Measurements from ENCODE around the gene MATK.

Gene MATK

DNA sequence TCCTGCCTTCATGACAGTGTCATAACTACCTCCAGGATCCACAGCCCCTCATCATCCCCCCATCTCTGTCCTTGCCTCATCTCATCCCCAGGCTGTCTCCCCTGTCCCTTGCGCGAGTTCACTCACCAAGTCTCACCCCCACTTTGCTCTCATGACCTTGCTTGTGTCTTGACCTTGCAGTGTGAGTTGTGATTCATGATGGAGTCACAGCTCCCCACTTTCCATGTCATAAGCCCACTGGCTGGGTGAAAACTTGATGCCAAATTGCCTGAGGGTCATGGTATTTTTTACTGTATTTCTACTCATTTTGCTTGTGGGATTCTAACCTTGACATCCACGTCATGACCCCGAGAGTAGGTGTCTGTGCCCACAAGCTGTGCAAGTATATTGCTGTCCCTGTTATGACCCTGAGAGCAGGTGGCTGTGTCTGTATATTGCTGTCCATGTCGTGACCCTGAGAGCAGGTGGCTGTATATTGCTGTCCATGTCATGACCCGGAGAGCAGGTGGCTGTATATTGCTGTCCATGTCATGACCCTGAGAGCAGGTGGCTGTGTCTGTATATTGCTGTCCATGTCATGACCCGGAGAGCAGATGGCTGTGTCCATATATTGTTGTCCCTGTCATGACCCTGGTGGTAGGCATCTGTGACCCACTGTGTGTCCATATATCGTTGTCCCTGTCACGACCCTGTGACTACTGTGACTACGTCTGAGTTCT is 48.5 kb downstream of the MATK start:
- POLR2A ChIA-PET = no interaction called here
- H3K4me1 ChIP-seq (ENCODE audit: control insufficient read depth, insufficient read depth, low read length) = no peaks in the 10 kb centered on the region
- no peaks in the 10 kb centered on the region for H3K9me3 ChIP-seq (ENCODE audit: control insufficient read depth, insufficient read depth, low read depth, low read length)
- no peak overlapping the region for H3K4me3 ChIP-seq (ENCODE audit: low read depth, low read length)
- peak; percentile 100 for TF ChIP-seq ZNF157 (tag by site-specific recombination; IDR thresholded peaks at IDR 0.05)
- TF ChIP-seq, protein P1, sequence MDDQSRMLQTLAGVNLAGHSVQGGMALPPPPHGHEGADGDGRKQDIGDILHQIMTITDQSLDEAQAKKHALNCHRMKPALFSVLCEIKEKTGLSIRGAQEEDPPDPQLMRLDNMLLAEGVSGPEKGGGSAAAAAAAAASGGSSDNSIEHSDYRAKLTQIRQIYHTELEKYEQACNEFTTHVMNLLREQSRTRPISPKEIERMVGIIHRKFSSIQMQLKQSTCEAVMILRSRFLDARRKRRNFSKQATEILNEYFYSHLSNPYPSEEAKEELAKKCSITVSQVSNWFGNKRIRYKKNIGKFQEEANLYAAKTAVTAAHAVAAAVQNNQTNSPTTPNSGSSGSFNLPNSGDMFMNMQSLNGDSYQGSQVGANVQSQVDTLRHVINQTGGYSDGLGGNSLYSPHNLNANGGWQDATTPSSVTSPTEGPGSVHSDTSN (CRISPR knock-in tag; IDR thresholded peaks at IDR 0.05) = no peak
- H3K36me3 ChIP-seq (ENCODE audit: control insufficient read depth in 2 of 2, insufficient read depth in 1 of 2, low read length in 2 of 2) = no peaks in the 10 kb centered on the region
- H3K27ac ChIP-seq (ENCODE audit: extremely low read depth, low read depth, low read length) = no peak overlapping the region
- CTCF ChIA-PET = no interaction called here

DNA sequence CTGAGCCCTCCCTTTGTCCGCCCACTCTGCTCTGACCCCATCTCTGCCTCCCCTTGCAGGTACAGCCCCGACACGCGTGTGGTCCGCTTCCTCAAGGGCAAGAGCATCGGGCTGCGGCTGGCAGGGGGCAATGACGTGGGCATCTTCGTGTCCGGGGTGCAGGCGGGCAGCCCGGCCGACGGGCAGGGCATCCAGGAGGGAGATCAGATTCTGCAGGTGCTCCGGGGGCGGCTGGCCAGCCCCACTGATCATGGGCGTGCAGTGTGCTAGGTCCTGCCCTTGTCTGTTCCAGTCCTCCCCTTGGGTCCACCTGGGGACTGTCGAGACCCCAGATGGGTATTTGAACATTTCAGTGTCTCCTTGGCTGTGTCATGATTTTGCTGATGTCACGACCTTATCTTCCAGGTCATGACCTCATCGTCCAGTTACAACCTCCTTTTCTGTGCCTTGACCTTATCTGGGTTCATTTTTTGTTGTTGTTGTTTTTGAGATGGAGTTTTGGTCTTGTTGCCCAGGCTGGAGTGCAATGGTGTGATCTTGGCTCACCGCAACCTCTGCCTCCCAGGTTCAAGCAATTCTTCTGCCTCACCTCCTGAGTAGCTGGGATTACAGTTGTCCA is 50.0 kb downstream of the MATK start:
- Histone ChIP-seq H3K4me1 (ENCODE audit: control insufficient read depth, insufficient read depth, low read length) (no peaks in the 10 kb centered on the region), H3K4me3 (ENCODE audit: low read depth, low read length) (no peak overlapping the region), H3K36me3 (ENCODE audit: control insufficient read depth in 2 of 2, insufficient read depth in 1 of 2, low read length in 2 of 2) (no peaks in the 10 kb centered on the region), H3K9me3 (ENCODE audit: control insufficient read depth, insufficient read depth, low read depth, low read length) (no peaks in the 10 kb centered on the region), H3K27ac (ENCODE audit: extremely low read depth, low read depth, low read length) (no peak overlapping the region)
- ChIA-PET CTCF (interaction anchor here (0.6 kb wide), 1 partner anchor 1951 kb away, joined by 3 read pairs; no protein-coding TSS in a partner anchor), POLR2A (no interaction called here)
- TF ChIP-seq, protein P2, sequence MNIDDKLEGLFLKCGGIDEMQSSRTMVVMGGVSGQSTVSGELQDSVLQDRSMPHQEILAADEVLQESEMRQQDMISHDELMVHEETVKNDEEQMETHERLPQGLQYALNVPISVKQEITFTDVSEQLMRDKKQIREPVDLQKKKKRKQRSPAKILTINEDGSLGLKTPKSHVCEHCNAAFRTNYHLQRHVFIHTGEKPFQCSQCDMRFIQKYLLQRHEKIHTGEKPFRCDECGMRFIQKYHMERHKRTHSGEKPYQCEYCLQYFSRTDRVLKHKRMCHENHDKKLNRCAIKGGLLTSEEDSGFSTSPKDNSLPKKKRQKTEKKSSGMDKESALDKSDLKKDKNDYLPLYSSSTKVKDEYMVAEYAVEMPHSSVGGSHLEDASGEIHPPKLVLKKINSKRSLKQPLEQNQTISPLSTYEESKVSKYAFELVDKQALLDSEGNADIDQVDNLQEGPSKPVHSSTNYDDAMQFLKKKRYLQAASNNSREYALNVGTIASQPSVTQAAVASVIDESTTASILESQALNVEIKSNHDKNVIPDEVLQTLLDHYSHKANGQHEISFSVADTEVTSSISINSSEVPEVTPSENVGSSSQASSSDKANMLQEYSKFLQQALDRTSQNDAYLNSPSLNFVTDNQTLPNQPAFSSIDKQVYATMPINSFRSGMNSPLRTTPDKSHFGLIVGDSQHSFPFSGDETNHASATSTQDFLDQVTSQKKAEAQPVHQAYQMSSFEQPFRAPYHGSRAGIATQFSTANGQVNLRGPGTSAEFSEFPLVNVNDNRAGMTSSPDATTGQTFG (tag by site-specific recombination; IDR thresholded peaks at IDR 0.05; ENCODE audit: borderline replicate concordance) = no peak
- TF ChIP-seq, protein P3, sequence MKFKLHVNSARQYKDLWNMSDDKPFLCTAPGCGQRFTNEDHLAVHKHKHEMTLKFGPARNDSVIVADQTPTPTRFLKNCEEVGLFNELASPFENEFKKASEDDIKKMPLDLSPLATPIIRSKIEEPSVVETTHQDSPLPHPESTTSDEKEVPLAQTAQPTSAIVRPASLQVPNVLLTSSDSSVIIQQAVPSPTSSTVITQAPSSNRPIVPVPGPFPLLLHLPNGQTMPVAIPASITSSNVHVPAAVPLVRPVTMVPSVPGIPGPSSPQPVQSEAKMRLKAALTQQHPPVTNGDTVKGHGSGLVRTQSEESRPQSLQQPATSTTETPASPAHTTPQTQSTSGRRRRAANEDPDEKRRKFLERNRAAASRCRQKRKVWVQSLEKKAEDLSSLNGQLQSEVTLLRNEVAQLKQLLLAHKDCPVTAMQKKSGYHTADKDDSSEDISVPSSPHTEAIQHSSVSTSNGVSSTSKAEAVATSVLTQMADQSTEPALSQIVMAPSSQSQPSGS (tag by site-specific recombination; IDR thresholded peaks at IDR 0.05; ENCODE audit: low read depth) = peak; percentile 35; the same call in 1 of the 2 replicates
- TF ChIP-seq, protein P4, sequence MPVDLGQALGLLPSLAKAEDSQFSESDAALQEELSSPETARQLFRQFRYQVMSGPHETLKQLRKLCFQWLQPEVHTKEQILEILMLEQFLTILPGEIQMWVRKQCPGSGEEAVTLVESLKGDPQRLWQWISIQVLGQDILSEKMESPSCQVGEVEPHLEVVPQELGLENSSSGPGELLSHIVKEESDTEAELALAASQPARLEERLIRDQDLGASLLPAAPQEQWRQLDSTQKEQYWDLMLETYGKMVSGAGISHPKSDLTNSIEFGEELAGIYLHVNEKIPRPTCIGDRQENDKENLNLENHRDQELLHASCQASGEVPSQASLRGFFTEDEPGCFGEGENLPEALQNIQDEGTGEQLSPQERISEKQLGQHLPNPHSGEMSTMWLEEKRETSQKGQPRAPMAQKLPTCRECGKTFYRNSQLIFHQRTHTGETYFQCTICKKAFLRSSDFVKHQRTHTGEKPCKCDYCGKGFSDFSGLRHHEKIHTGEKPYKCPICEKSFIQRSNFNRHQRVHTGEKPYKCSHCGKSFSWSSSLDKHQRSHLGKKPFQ (tag by site-specific recombination; IDR thresholded peaks at IDR 0.05) = no peak
- TF ChIP-seq ZNF112 (tag by site-specific recombination; IDR thresholded peaks at IDR 0.05) = no peak

DNA sequence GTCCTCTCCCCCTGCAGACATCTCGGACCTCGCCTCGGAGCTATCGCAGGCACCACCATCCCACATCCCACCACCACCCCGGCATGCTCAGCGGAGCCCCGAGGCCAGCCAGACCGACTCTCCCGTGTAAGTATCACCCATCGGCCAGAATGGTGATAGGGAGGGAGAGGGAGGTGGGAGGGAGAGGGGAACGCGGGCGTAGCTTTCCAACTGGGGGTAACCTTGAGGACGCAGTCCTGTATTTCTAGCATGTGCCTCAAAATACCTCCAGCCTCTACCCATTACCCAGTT is 51.9 kb downstream of the MATK start:
- CTCF ChIA-PET = no interaction called here
- Histone ChIP-seq H3K27ac (ENCODE audit: extremely low read depth, low read depth, low read length) (no peak overlapping the region), H3K9me3 (ENCODE audit: control insufficient read depth, insufficient read depth, low read depth, low read length) (no peaks in the 10 kb centered on the region), H3K4me1 (ENCODE audit: control insufficient read depth, insufficient read depth, low read length) (no peaks in the 10 kb centered on the region), H3K4me3 (ENCODE audit: low read depth, low read length) (no peak overlapping the region), H3K36me3 (ENCODE audit: control insufficient read depth in 2 of 2, insufficient read depth in 1 of 2, low read length in 2 of 2) (no peaks in the 10 kb centered on the region)
- POLR2A ChIA-PET = interaction anchor here (0.6 to 0.9 kb wide), 2 partner anchors 29 to 784 kb away, joined by 3 to 5 read pairs; partner anchors contain the start of gene MRPL54
- TF ChIP-seq ZNF610 (tag by site-specific recombination; IDR thresholded peaks at IDR 0.05; ENCODE audit: borderline replicate concordance) (no peak), ZEB2 (tag by site-specific recombination; IDR thresholded peaks at IDR 0.05) (no peak), ZBTB8A (tag by site-specific recombination; IDR thresholded peaks at IDR 0.05) (no peak), ZBTB20 (tag by site-specific recombination; IDR thresholded peaks at IDR 0.05) (no peak), KLF7 (tag by site-specific recombination; IDR thresholded peaks at IDR 0.05; ENCODE audit: borderline replicate concordance) (no peak), ZNF366 (tag by site-specific recombination; conservative IDR thresholded peaks at IDR 0.05) (no peak), OVOL3 (tag by site-specific recombination; IDR thresholded peaks at IDR 0.05) (no peak)
- TF ChIP-seq, protein P5, sequence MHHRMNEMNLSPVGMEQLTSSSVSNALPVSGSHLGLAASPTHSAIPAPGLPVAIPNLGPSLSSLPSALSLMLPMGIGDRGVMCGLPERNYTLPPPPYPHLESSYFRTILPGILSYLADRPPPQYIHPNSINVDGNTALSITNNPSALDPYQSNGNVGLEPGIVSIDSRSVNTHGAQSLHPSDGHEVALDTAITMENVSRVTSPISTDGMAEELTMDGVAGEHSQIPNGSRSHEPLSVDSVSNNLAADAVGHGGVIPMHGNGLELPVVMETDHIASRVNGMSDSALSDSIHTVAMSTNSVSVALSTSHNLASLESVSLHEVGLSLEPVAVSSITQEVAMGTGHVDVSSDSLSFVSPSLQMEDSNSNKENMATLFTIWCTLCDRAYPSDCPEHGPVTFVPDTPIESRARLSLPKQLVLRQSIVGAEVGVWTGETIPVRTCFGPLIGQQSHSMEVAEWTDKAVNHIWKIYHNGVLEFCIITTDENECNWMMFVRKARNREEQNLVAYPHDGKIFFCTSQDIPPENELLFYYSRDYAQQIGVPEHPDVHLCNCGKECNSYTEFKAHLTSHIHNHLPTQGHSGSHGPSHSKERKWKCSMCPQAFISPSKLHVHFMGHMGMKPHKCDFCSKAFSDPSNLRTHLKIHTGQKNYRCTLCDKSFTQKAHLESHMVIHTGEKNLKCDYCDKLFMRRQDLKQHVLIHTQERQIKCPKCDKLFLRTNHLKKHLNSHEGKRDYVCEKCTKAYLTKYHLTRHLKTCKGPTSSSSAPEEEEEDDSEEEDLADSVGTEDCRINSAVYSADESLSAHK (tag by site-specific recombination; IDR thresholded peaks at IDR 0.05) = no peak
- TF ChIP-seq, protein P6, sequence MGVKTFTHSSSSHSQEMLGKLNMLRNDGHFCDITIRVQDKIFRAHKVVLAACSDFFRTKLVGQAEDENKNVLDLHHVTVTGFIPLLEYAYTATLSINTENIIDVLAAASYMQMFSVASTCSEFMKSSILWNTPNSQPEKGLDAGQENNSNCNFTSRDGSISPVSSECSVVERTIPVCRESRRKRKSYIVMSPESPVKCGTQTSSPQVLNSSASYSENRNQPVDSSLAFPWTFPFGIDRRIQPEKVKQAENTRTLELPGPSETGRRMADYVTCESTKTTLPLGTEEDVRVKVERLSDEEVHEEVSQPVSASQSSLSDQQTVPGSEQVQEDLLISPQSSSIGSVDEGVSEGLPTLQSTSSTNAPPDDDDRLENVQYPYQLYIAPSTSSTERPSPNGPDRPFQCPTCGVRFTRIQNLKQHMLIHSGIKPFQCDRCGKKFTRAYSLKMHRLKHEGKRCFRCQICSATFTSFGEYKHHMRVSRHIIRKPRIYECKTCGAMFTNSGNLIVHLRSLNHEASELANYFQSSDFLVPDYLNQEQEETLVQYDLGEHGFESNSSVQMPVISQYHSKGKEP (tag by site-specific recombination; IDR thresholded peaks at IDR 0.05) = no peak
- TF ChIP-seq, protein P7, sequence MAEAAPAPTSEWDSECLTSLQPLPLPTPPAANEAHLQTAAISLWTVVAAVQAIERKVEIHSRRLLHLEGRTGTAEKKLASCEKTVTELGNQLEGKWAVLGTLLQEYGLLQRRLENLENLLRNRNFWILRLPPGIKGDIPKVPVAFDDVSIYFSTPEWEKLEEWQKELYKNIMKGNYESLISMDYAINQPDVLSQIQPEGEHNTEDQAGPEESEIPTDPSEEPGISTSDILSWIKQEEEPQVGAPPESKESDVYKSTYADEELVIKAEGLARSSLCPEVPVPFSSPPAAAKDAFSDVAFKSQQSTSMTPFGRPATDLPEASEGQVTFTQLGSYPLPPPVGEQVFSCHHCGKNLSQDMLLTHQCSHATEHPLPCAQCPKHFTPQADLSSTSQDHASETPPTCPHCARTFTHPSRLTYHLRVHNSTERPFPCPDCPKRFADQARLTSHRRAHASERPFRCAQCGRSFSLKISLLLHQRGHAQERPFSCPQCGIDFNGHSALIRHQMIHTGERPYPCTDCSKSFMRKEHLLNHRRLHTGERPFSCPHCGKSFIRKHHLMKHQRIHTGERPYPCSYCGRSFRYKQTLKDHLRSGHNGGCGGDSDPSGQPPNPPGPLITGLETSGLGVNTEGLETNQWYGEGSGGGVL (tag by site-specific recombination; IDR thresholded peaks at IDR 0.05) = no peak

All from HEK293 (cell line).